ENCODE results near the gene DERL3.
"Not testable (repeated sequence)": the region's sequence is repeated elsewhere in the genome, so short reads cannot be mapped to it uniquely, and the experiment has no call there.

Gene DERL3

GRCh38 chr22:23838681-23839468 is at the start of gene DERL3:
Gene DERL3, minus strand, starts transcription at chr22:23839006. Its CDS starts 19 bp downstream, at chr22:23838987.
- in situ Hi-C loops (cut with MboI; ENCODE audit: low sequenced_read_pairs): no loop called here

GRCh38 chr22:23884140-23884539 is 45.3 kb upstream of the DERL3 start:
- in situ Hi-C loops (cut with MboI; ENCODE audit: low sequenced_read_pairs): no loop called here

GRCh38 chr22:23883658-23884057 is 44.9 kb upstream of the DERL3 start:
- in situ Hi-C loops (cut with MboI; ENCODE audit: low sequenced_read_pairs): no loop called here

GRCh38 chr22:23882370-23882769 is 43.6 kb upstream of the DERL3 start:
- in situ Hi-C loops (cut with MboI; ENCODE audit: low sequenced_read_pairs): no loop called here

- in situ Hi-C loops (cut with MboI; ENCODE audit: low sequenced_read_pairs): no loop called here
Observed at GRCh38 chr22:23878219-23878618, 39.4 kb upstream of the DERL3 start.

GRCh38 chr22:23877566-23877965 is 38.8 kb upstream of the DERL3 start:
- in situ Hi-C loops (cut with MboI; ENCODE audit: low sequenced_read_pairs): no loop called here

GRCh38 chr22:23875801-23876200 is 37.0 kb upstream of the DERL3 start:
- in situ Hi-C loops (cut with MboI; ENCODE audit: low sequenced_read_pairs): no loop called here

GRCh38 chr22:23874871-23875270 is 36.1 kb upstream of the DERL3 start:
- in situ Hi-C loops (cut with MboI; ENCODE audit: low sequenced_read_pairs): no loop called here

DNA sequence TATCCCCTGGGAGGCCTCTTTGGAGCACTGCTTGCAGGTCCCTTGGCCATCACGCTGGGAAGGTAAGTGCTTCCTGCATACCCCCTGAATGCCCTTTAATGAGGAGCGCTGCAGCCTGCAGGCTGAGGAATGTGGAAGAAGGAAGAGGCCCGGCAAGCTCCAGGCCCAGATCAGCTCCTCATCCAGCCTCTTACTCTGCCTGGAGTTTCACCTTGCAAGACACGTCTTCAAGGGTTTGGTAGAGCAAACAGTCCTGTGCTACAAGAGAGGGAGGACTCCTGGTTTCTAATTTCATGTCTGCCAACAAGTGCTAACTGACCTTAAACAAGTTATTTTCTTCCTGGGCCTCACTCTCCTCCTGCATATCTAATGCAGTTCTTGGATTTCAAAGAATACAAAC is 29.8 kb upstream of the DERL3 start:
- in situ Hi-C loops (cut with MboI; ENCODE audit: low sequenced_read_pairs): no loop called here

DNA sequence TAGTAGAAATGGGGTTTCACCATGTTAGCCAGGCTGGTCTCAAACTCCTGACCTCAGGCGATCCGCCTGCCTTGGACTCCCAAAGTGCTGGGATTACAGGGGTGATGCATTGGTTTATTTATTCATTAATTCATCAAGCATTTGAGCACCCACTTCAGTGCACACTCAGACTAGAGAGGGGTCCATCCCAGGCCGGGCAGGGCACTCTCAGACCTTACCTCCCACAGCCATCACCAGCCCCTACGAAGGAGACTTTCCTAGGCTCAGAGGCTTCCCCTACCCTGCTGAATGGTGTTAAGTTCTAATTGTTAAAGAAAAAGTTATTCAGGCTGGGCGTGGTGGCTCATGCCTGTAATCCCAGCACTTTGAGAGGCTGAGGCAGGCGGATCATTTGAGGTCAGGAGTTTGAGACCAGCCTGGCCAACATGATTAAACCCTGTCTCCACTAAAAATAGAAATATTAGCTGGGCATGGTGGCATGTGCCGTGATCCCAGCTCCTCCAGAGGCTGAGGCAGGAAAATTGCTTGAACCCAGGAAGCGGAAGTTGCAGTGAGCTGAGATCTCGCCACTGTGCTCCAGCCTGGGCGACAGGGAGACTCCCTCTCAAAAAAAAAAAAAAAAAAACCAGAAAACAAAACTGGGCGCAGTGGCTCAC is 25.8 kb upstream of the DERL3 start:
- in situ Hi-C loops (cut with MboI; ENCODE audit: low sequenced_read_pairs): not testable (repeated sequence)

DNA sequence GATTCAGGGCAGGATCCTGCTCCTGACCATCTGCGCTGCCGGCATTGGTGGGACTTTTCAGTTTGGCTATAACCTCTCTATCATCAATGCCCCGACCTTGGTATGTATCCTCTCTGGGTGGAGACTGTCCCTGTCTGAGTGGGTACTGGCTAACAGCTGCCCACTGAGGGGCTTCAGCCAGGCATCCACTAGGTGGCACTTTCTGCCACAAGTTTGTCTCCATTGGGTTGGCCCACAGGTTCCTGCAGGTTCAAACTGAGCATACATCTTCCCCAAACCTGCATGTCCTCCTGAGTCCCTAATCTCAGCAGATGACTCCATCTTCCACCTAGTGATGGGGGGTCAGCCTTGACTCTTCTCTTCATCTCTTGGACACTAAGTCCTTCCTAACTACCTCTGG is 23.3 kb upstream of the DERL3 start:
- in situ Hi-C loops (cut with MboI; ENCODE audit: low sequenced_read_pairs): no loop called here

GRCh38 chr22:23860187-23860586 is 21.4 kb upstream of the DERL3 start:
- in situ Hi-C loops (cut with MboI; ENCODE audit: low sequenced_read_pairs): not testable (repeated sequence)

DNA sequence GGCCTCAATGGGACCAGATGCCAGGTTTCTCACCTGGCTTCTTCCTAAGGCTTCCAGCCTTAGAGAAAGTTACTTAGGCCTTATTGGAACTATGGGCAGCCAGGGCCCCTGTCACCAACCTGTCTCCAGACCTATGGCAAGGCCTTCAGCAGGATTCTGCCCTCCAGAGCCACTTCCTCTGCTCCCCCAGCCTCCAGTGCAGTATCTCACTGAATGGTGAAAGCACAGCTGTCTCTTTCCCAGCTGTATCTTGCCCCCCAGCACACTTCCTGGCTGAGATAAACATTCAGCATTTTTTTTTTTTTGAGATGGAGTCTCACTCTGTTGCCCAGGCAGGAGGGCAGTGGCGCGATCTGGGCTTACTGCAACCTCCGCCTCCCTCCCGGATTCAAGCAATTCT is 20.4 kb upstream of the DERL3 start:
- in situ Hi-C loops (cut with MboI; ENCODE audit: low sequenced_read_pairs): no loop called here

DNA sequence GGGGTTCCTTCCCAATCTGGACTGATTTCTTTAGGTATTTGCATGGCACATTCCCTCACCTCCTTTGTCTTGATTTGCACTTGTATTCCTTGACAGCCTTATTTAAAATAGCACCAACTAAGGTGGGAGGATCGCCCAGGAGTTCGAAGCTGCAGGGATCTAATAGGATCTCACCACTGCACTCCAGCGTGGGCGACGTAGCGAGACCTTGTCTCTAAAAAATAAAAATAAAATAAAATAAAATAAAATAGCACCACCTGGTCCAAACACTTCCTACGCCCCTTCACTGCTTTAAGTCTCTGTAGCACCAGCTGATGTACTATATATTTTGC is 19.6 kb upstream of the DERL3 start:
- in situ Hi-C loops (cut with MboI; ENCODE audit: low sequenced_read_pairs): no loop called here

- in situ Hi-C loops (cut with MboI; ENCODE audit: low sequenced_read_pairs): no loop called here
Observed at GRCh38 chr22:23857606-23858483, 19.0 kb upstream of the DERL3 start, which contains the start of gene SLC2A11. Gene SLC2A11, plus strand, starts transcription at chr22:23857875. Its CDS starts 125 bp downstream, at chr22:23858000.

DNA sequence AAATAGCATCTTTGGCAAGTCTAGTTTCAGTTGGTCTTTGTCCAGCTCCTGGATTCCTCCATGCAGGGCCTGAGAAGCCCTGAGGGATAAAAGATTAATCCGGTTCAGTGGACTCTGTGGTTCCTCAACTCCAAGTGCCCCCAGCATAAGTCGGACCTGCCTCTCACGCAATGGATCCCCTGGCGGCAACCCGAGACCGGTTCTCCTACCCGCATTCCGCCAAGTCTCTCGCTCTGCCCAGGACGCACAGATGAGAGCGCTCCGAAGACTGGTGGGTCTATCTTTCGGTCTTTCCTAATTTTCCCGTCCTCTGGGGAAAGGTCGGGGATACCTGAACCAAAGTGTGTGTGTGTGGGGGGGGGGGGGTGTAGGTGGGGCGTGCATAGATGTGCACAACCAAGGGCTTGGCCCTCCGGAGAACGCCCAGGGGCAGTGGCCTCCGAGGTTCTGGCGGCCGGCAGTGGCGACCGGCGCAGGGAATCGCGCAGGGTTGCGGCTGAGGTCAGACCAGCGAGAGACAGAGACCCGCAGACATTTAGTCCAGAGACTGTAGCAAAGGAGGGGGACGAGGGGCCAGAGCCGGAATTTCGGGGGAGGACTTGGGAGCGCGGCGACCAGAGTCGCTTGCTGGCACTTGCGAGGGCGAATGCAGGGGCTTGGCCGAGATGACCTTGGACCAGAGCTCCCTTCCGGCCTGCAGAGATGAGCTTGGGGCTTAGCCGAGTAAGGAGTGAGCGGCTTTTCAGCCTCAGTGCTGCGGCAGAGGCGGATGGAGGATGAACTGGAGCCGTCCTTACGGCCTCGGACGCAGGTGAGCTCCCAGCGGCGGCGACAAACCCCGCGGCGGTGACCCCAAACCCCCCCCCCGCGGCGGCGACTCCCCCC is 18.2 kb upstream of the DERL3 start:
- in situ Hi-C loops (cut with MboI; ENCODE audit: low sequenced_read_pairs): no loop called here

GRCh38 chr22:23850136-23850611 is 11.4 kb upstream of the DERL3 start:
- in situ Hi-C loops (cut with MboI; ENCODE audit: low sequenced_read_pairs): no loop called here

DNA sequence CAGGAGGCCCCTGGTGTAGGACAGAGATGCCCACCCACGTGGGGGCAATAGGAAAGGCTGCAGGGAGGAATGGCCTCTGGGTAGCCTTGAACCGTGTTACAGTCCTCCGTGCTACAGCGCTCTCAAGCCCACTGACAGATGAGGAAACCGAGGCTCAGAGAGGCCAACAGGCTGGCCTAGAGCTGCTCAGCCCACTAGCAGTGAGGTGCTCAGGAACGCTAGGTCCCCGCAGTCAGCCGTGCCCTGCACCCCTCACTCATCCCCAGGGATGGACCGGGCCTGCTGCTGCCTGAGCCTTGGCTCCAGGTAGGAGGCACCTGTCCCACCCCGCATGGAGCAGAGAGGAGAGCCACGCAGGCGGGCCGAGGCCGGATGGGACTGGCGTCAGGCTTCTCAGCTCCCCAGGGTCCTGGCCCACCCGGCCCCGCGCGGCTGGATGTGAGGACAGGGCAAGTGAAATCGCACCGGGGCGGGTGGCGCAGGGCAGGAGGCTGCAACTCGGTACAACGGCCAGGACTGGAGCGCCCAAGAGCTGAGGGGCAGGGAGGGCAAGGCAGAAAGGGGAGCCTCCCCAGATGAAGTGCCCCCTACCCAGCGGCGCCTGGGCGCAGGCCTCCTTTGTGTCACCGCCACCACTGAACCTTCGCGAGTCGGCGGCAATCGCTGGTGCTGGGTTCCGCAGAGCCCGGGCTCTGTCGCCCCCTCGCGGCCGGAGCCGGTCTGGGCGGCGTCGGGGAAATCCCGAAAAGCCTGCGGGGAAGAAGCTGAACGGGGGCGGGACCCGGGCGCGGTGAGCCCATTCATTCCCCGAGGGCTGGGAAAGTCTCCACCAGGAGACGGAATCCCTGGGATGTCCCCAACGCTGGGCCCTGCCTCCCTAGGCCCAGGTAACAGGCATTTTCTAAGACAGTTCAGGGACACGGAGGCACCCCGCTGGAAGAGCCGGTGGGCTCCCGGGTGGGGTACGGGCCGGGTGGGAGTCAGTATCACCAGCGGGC is 10.5 kb upstream of the DERL3 start:
- in situ Hi-C loops (cut with MboI; ENCODE audit: low sequenced_read_pairs): no loop called here

Measured in HL-60/S4 treated with phorbol 12-myristate 13-acetate at 8.2 ng/mL for 4 days and 3 days (cell line).